Brain microvascular endothelial cell (primary cell): Measurements from ENCODE around the gene CR1.
"Not testable (repeated sequence)": the region's sequence is repeated elsewhere in the genome, so short reads cannot be mapped to it uniquely, and the experiment has no call there.

Experiments
- DNase-seq: peaks from one replicate; pipeline ENCODE4 v3.0.0-alpha.2; 2020
- H3K27ac ChIP-seq: fragments of 250-450 bp; sonication (Bioruptor Pico); 2 replicates; pipeline ENCODE4 v1.5.1; 2020; ENCODE audit warnings: mild to moderate bottlenecking, moderate library complexity
- H3K27me3 ChIP-seq: fragments of 250-450 bp; sonication (Bioruptor Pico); replicated peaks from 2 replicates; pipeline ENCODE4 v1.5.1; 2020; ENCODE audit warnings: mild to moderate bottlenecking
- H3K36me3 ChIP-seq: fragments of 250-450 bp; sonication (Bioruptor Pico); replicated peaks from 2 replicates; pipeline ENCODE4 v1.5.1; 2020; ENCODE audit warnings: mild to moderate bottlenecking
- H3K4me3 ChIP-seq: 2 replicates; pipeline ENCODE4 v1.5.1; 2011; ENCODE audit warnings: low read depth, mild to moderate bottlenecking, control low read depth, low read length, moderate library complexity
- CTCF ChIP-seq: IDR thresholded peaks from 2 replicates; pipeline ENCODE4 v1.5.1; 2011; ENCODE audit warnings: low read depth, mild to moderate bottlenecking, moderate library complexity, low read length, control low read depth, inconsistent platforms; ENCODE audit errors: missing control alignments
- in situ Hi-C: cut with HindIII; loops from 2 replicates; pipeline ENCODE4 v1.10.0; 2017; ENCODE audit warnings: low sequenced_read_pairs, low pct_ligation_motif_present

Gene CR1

DNA sequence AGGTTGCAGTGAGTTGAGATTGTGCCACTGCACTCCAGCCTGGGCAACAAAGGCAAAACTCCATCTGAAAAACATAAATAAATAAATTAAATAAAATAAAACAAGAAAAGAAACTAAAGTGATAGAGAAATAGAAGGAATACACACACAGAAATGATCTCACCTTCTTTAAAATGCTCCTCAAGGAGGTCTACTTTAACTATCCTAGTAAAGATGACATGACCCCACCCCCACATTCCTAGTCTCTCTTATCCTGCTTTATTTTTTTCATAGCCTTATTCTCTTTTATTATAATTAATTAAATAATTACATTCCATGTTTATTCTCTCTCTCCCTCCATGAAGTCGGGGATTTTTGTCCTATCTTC lies 131.0 kb downstream of the CR1 start:
- H3K4me3 ChIP-seq, result no peak overlapping the region
- no peak for DNase-seq
- TF ChIP-seq CTCF, result no peak
- H3K27me3 ChIP-seq, result no peaks in the 10 kb centered on the region
- in situ Hi-C loops, result no loop called here
- no peak overlapping the region for H3K27ac ChIP-seq
- no peaks in the 10 kb centered on the region for H3K36me3 ChIP-seq

- Histone ChIP-seq H3K4me3 (no peak overlapping the region), H3K27me3 (no peaks in the 10 kb centered on the region), H3K36me3 (no peaks in the 10 kb centered on the region), H3K27ac (no peak overlapping the region)
- in situ Hi-C loops, result no loop called here
- TF ChIP-seq CTCF, result no peak
- no peak for DNase-seq
Measured at GRCh38 chr1:207627496-207627895, 131.5 kb downstream of the CR1 start.

DNA sequence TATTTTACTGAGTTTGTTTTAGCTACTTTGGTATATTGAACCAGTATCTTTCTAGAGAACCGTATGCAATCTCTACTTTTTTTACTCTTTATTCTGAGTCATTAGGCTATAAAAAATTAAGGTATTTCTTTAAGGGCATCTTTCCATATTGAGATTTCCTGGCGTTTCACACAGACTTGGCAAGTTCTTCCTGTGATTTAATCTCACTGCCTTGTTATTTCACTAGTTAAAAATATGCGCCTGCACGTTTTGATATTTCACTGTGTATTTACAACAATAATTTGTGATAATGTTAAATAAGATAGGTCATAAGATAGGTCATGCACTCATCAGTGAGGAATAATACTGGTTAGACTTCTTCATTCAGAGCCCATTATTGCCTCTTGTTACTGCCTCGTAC lies 132.8 kb downstream of the CR1 start:
- no peaks in the 10 kb centered on the region for H3K36me3 ChIP-seq
- in situ Hi-C loops, result no loop called here
- no peak overlapping the region for H3K27ac ChIP-seq

DNA sequence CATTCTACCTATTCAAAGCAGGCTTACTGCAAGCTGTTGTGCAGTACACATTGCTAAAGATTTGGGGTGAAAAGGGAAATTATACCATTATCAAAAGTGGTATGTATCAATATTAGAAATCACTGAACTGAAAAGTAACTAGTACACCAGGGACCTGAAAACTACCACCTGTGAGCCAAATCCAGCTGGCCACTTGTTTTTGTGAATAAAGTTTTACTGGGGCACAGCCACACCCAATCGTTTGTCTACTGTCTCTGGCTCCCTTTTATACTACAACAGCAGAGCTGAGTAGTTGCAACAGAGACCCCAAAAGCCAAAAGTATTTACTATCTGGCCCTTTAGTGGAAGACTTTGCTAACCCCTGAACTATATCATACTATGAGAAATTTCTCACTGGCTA lies 135.2 kb downstream of the CR1 start:
- Histone ChIP-seq H3K27me3 (no peaks in the 10 kb centered on the region), H3K36me3 (no peaks in the 10 kb centered on the region), H3K4me3 (no peak overlapping the region), H3K27ac (no peak overlapping the region)
- no peak for TF ChIP-seq CTCF
- DNase-seq, result no peak
- in situ Hi-C loops, result no loop called here

More for the DNA sequence above, 132.8 kb downstream of the CR1 start:
- DNase-seq, result no peak
- TF ChIP-seq CTCF, result no peak
- Histone ChIP-seq H3K4me3 (no peak overlapping the region), H3K27me3 (no peaks in the 10 kb centered on the region)

GRCh38 chr1:207633226-207633625 lies 137.3 kb downstream of the CR1 start:
- Histone ChIP-seq H3K27me3 (no peaks in the 10 kb centered on the region), H3K27ac (no peak overlapping the region), H3K36me3 (no peaks in the 10 kb centered on the region), H3K4me3 (no peak overlapping the region)
- TF ChIP-seq CTCF, result no peak
- in situ Hi-C loops, result no loop called here
- DNase-seq, result no peak

DNA sequence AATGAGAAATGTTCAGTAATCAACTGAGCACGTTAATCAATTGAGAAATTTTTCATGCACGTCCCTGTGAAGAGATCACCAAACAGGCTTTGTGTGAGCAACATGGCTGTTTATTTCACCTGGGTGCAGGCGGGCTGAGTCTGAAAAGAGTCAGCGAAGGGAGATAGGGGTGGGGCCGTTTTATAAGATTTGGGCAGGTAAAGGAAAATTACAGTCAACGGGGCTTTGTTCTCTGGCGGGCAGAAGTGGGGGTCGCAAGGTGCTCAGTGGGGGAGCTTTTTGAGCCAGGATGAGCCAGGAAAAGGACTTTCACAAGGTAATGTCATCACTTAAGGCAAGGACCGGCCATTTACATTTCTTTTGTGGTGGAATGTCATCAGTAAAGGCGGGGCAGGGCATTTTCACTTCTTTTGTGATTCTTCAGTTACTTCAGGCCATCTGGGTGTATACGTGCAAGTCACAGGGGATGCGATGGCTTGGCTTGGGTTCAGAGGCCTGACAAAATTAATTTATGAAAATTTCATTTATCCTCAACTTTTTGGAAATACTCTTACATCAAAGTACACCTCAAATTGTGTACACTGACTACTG lies 137.8 kb downstream of the CR1 start:
- H3K4me3 ChIP-seq, DNase-seq, H3K27ac ChIP-seq, in situ Hi-C loops, H3K27me3 ChIP-seq, H3K36me3 ChIP-seq: not testable (repeated sequence)

GRCh38 chr1:207634293-207634692 lies 138.3 kb downstream of the CR1 start:
- in situ Hi-C loops, H3K27ac ChIP-seq, H3K36me3 ChIP-seq, H3K27me3 ChIP-seq, DNase-seq, H3K4me3 ChIP-seq: not testable (repeated sequence)

- H3K36me3 ChIP-seq, in situ Hi-C loops: not testable (repeated sequence)
Measured at GRCh38 chr1:207635569-207636186, 139.7 kb downstream of the CR1 start.

DNA sequence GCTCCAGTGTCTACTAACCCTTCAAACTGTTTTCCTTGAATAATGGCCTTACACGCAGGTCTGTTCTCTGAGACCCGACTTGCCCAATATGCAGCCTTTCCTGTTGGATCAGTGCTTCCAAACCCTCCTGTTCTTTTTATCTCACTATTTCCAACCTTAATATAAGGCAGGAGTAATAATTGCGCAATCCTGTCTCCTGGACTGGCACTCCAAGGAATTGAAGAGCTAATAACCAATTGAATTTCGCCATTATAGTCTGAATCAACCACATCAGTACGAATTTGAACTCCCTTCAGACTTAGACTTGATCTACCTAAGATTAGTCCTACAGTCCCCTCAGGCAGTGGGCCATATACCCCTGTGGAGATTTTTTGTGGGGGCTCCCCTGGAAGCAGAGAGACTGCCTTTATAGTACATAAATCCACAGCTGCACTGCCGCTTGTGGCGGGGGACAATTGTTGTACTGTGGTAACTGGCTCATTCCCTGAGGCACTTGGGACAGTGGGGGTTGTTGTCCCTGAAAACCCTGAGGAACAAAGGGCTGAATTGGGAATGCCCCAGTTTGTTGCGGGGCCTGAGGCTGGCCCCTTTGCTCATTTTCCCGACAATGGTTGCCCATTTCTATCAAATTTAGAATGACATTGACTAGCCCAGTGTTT lies 142.7 kb downstream of the CR1 start:
- H3K4me3 ChIP-seq, in situ Hi-C loops, H3K27ac ChIP-seq, DNase-seq, H3K36me3 ChIP-seq, H3K27me3 ChIP-seq: not testable (repeated sequence)

More at GRCh38 chr1:207635569-207636186, 139.7 kb downstream of the CR1 start:
- not testable (repeated sequence) for H3K4me3 ChIP-seq, H3K27ac ChIP-seq, DNase-seq, H3K27me3 ChIP-seq

DNA sequence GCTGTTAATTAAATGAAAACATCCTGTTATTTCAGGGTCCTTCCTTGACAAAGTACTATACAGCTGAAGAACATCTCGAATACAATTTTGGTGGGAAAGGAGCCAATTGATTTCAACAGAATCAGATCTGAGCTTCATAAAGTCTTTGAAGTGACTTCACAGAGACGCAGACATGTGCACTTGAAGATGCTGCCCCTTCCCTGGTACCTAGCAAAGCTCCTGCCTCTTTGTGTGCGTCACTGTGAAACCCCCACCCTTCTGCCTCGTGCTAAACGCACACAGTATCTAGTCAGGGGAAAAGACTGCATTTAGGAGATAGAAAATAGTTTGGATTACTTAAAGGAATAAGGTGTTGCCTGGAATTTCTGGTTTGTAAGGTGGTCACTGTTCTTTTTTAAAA lies 143.4 kb downstream of the CR1 start:
- H3K27ac ChIP-seq, H3K36me3 ChIP-seq: not testable (repeated sequence)

More for the DNA sequence above, 143.4 kb downstream of the CR1 start:
- H3K4me3 ChIP-seq, DNase-seq, in situ Hi-C loops, H3K27me3 ChIP-seq: not testable (repeated sequence)
